Mesenchymal stem cell (in vitro differentiated cells and primary cell): Measurements from ENCODE around the gene TRIOBP.

Experiments
- DNase-seq: peaks from one replicate; pipeline ENCODE4 v3.0.0-alpha.2; 2013
- H2AFZ ChIP-seq: one replicate; pipeline ENCODE4 v1.6.1; 2013; ENCODE audit warnings: low read depth, mild to moderate bottlenecking, control low read depth, inconsistent platforms, low read length, moderate library complexity
- H2AK5ac ChIP-seq: 2 replicates; pipeline ENCODE4 v1.6.1; 2013; ENCODE audit warnings: low read length, moderate library complexity, mild to moderate bottlenecking, inconsistent platforms; ENCODE audit not compliant: severe bottlenecking
- H2BK120ac ChIP-seq: one replicate; pipeline ENCODE4 v1.6.1; 2013; ENCODE audit warnings: low read depth, mild to moderate bottlenecking, inconsistent platforms, low read length, moderate library complexity
- H2BK12ac ChIP-seq, 2 experiments: one replicate each; pipeline ENCODE4 v1.6.1; 2013; ENCODE audit warnings: inconsistent platforms in 2 of 2, low read length in 2 of 2, mild to moderate bottlenecking in 2 of 2, moderate library complexity in 2 of 2, control low read depth in 1 of 2
- H2BK15ac ChIP-seq: one replicate; pipeline ENCODE4 v1.6.1; 2013; ENCODE audit warnings: mild to moderate bottlenecking, low read depth, inconsistent platforms; ENCODE audit not compliant: poor library complexity, severe bottlenecking
- H2BK5ac ChIP-seq: 2 replicates; pipeline ENCODE4 v1.6.1; 2013; ENCODE audit warnings: low read depth, mild to moderate bottlenecking, low read length, control low read depth, inconsistent platforms; ENCODE audit not compliant: poor library complexity, severe bottlenecking
- H3K14ac ChIP-seq, 2 experiments: one replicate each; pipeline ENCODE4 v1.6.1; 2013; ENCODE audit warnings: inconsistent platforms in 2 of 2, low read length in 2 of 2, control low read depth in 1 of 2, mild to moderate bottlenecking in 1 of 2, moderate library complexity in 1 of 2
- H3K18ac ChIP-seq, 2 experiments: one replicate each; pipeline ENCODE4 v1.6.1; 2013; ENCODE audit warnings: inconsistent platforms in 2 of 2, low read length in 2 of 2, control low read depth in 1 of 2, low read depth in 1 of 2, mild to moderate bottlenecking in 1 of 2
- H3K23ac ChIP-seq, 2 experiments: one replicate each; pipeline ENCODE4 v1.6.1; 2013; ENCODE audit warnings: inconsistent platforms in 2 of 2, low read length in 2 of 2, mild to moderate bottlenecking in 2 of 2, moderate library complexity in 2 of 2, control low read depth in 1 of 2
- H3K27ac ChIP-seq: 2 replicates; pipeline ENCODE4 v1.5.1; 2013; ENCODE audit warnings: mild to moderate bottlenecking, moderate library complexity, low read length, control low read depth, inconsistent platforms; ENCODE audit not compliant: poor library complexity, severe bottlenecking
- H3K27me3 ChIP-seq, 2 experiments: 2 replicates each; pipeline versions ENCODE4 v1.6.1 to v1.7.0; 2013; ENCODE audit warnings: low read length in 2 of 2, mild to moderate bottlenecking in 2 of 2, moderate library complexity in 2 of 2, control low read depth in 1 of 2, inconsistent platforms in 1 of 2; ENCODE audit not compliant: control insufficient read depth in 1 of 2, insufficient read depth in 1 of 2
- H3K36me3 ChIP-seq, 2 experiments: 2 replicates each; pipeline versions ENCODE4 v1.6.1 to v1.7.0; 2013; ENCODE audit warnings: low read length in 2 of 2, control low read depth in 1 of 2, inconsistent platforms in 1 of 2, low read depth in 1 of 2, mild to moderate bottlenecking in 1 of 2; ENCODE audit not compliant: insufficient read depth in 2 of 2, control insufficient read depth in 1 of 2
- H3K4ac ChIP-seq, 2 experiments: one replicate each; pipeline ENCODE4 v1.6.1; 2013; ENCODE audit warnings: inconsistent platforms in 2 of 2, low read length in 2 of 2, mild to moderate bottlenecking in 2 of 2, moderate library complexity in 2 of 2, control low read depth in 1 of 2, low read depth in 1 of 2
- H3K4me1 ChIP-seq: 2 replicates; pipeline ENCODE4 v1.6.1; 2013; ENCODE audit warnings: low read depth, low read length, control low read depth; ENCODE audit not compliant: control insufficient read depth, insufficient read depth
- H3K4me2 ChIP-seq: 2 replicates; pipeline ENCODE4 v1.6.1; 2013; ENCODE audit warnings: low read length, mild to moderate bottlenecking, inconsistent platforms; ENCODE audit not compliant: poor library complexity, severe bottlenecking
- H3K4me3 ChIP-seq, 2 experiments: 2 replicates each; pipeline versions ENCODE4 v1.5.1 to v1.7.0; 2013; ENCODE audit warnings: low read length in 2 of 2, mild to moderate bottlenecking in 2 of 2, control low read depth in 1 of 2, low read depth in 1 of 2; ENCODE audit not compliant: insufficient read depth in 1 of 2
- H3K79me1 ChIP-seq: replicated peaks from 2 replicates; pipeline ENCODE4 v1.6.1; 2013; ENCODE audit warnings: mild to moderate bottlenecking, control low read depth, low read length, inconsistent platforms; ENCODE audit not compliant: poor library complexity, severe bottlenecking
- H3K9ac ChIP-seq: 2 replicates; pipeline ENCODE4 v1.7.0; 2013; ENCODE audit warnings: mild to moderate bottlenecking, low read length, moderate library complexity
- H3K9me3 ChIP-seq: 2 replicates; pipeline ENCODE4 v1.7.0; 2013; ENCODE audit warnings: mild to moderate bottlenecking, low read length; ENCODE audit not compliant: control insufficient read depth
- H4K8ac ChIP-seq: one replicate; pipeline ENCODE4 v1.6.1; 2013; ENCODE audit warnings: inconsistent platforms, mild to moderate bottlenecking, low read length, moderate library complexity
- H4K91ac ChIP-seq: one replicate; pipeline ENCODE4 v1.6.1; 2013; ENCODE audit warnings: mild to moderate bottlenecking, low read length, inconsistent platforms
- WGBS: methylation state at CpG from one replicate; pipeline ENCODE4 v1.1.7; 2013; ENCODE audit warnings: mixed read lengths; 5-methylcytosine and 5-hydroxymethylcytosine counted together

TRIOBP gene

GRCh38 chr22:37778370-37779009 lies 81.6 kb downstream of the TRIOBP start:
- WGBS: 93% methylated on average over 10 of the region's 10 CpGs
- Histone ChIP-seq H3K23ac (no peak overlapping the region), H2BK5ac (no peak overlapping the region), H4K8ac (no peak overlapping the region), H4K91ac (no peak overlapping the region), H3K27me3 (peaks cover 0 to under 1% of the 10 kb centered on the region in 2 experiments), H3K4me1 (peaks cover 15% of the 10 kb centered on the region), H3K4me2 (no peak overlapping the region), H2BK15ac (no peak overlapping the region), H3K4me3 (no peak overlapping the region), H2AK5ac (no peak overlapping the region), H3K36me3 (peaks cover 22 to 27% of the 10 kb centered on the region in 2 experiments), H3K9me3 (no peaks in the 10 kb centered on the region), H2AFZ (no peak overlapping the region), H3K4ac (no peak overlapping the region), H2BK120ac (no peak overlapping the region), H3K18ac (no peak overlapping the region), H3K14ac (no peak overlapping the region), H3K79me1 (no peaks in the 10 kb centered on the region), H2BK12ac (no peak overlapping the region), H3K9ac (no peak overlapping the region), H3K27ac (no peak overlapping the region)
- no peak for DNase-seq

GRCh38 chr22:37781434-37782059 lies 84.7 kb downstream of the TRIOBP start:
- peak overlapping the region; percentile 1 for H4K91ac ChIP-seq
- H2BK12ac ChIP-seq: peak overlapping the region in 1 of 2 experiments; percentile 51
- no peak overlapping the region for H2AFZ ChIP-seq
- no peak overlapping the region for H3K14ac ChIP-seq
- no peak overlapping the region for H3K4me3 ChIP-seq
- H3K9ac ChIP-seq: no peak overlapping the region
- 84% methylated on average over 13 of the region's 13 CpGs for WGBS
- peaks cover 12% of the 10 kb centered on the region for H3K4me1 ChIP-seq
- peak overlapping the region; percentile 55 for H4K8ac ChIP-seq
- peak overlapping the region in 1 of 2 experiments; percentile 16 for H3K18ac ChIP-seq
- no peak overlapping the region for H3K27ac ChIP-seq
- H2AK5ac ChIP-seq: no peak overlapping the region
- H2BK15ac ChIP-seq: no peak overlapping the region
- H3K23ac ChIP-seq: no peak overlapping the region
- no peak overlapping the region for H2BK120ac ChIP-seq
- H3K4ac ChIP-seq: no peak overlapping the region
- H3K4me2 ChIP-seq: no peak overlapping the region
- H3K36me3 ChIP-seq: no peaks in the 10 kb centered on the region
- H3K9me3 ChIP-seq: no peaks in the 10 kb centered on the region
- DNase-seq: no peak
- no peak overlapping the region for H2BK5ac ChIP-seq
- no peaks in the 10 kb centered on the region for H3K79me1 ChIP-seq
- peaks cover 0 to 9% of the 10 kb centered on the region in 2 experiments for H3K27me3 ChIP-seq

- 51% methylated on average over 17 of the region's 18 CpGs for WGBS
Observed at GRCh38 chr22:37782340-37783168, 85.7 kb downstream of the TRIOBP start.

More at GRCh38 chr22:37782340-37783168, 85.7 kb downstream of the TRIOBP start:
- no peak overlapping the region for H3K9ac ChIP-seq
- H3K27me3 ChIP-seq: peaks cover 0 to 9% of the 10 kb centered on the region in 2 experiments
- no peak overlapping the region for H3K4me3 ChIP-seq
- no peak overlapping the region for H3K27ac ChIP-seq
- H3K4me2 ChIP-seq: no peak overlapping the region
- DNase-seq: peak; percentile 73
- H2BK15ac ChIP-seq: no peak overlapping the region
- H3K79me1 ChIP-seq: no peaks in the 10 kb centered on the region
- no peak overlapping the region for H4K8ac ChIP-seq
- H2AK5ac ChIP-seq: no peak overlapping the region
- no peak overlapping the region for H2BK120ac ChIP-seq
- no peak overlapping the region for H3K14ac ChIP-seq
- no peaks in the 10 kb centered on the region for H3K36me3 ChIP-seq
- peak overlapping the region in 1 of 2 experiments; percentile 26 for H3K18ac ChIP-seq
- no peak overlapping the region for H2AFZ ChIP-seq
- H3K9me3 ChIP-seq: no peaks in the 10 kb centered on the region
- H3K4ac ChIP-seq: no peak overlapping the region
- no peak overlapping the region for H4K91ac ChIP-seq
- H3K23ac ChIP-seq: no peak overlapping the region
- no peak overlapping the region for H2BK12ac ChIP-seq
- H3K4me1 ChIP-seq: peaks cover 6% of the 10 kb centered on the region
- H2BK5ac ChIP-seq: no peak overlapping the region
